Stimulated activated naive CD4-positive, alpha-beta T cell treated with Interleukin-2 at 50 U/mL for 16 hours (primary cell): ENCODE results near the gene SLC30A2.

Experiments used
- DNase-seq: peaks from one replicate; lab custom pipeline; 2025; lab: John Stamatoyannopoulos, UW

SLC30A2 gene

GRCh38 chr1:25996966-25997827 is 48.7 kb downstream of the SLC30A2 start:
- no peak for DNase-seq

- DNase-seq = no peak
These were observed 51.3 kb downstream of the SLC30A2 start for GRCh38 chr1:25994402-25995150.

- no peak for DNase-seq
These were observed 52.5 kb downstream of the SLC30A2 start for GRCh38 chr1:25993197-25993951.

- no peak for DNase-seq
These were observed 53.2 kb downstream of the SLC30A2 start for GRCh38 chr1:25992689-25993171.

- no peak for DNase-seq
These were observed 53.8 kb downstream of the SLC30A2 start for GRCh38 chr1:25991937-25992688.

- peak; percentile 16 for DNase-seq
These were observed 55.1 kb downstream of the SLC30A2 start for GRCh38 chr1:25990702-25991395.

- no peak for DNase-seq
These were observed 55.7 kb downstream of the SLC30A2 start for GRCh38 chr1:25990251-25990650.

GRCh38 chr1:25989440-25990234 is 56.3 kb downstream of the SLC30A2 start:
- DNase-seq = no peak

- DNase-seq = no peak
These were observed 58.0 kb downstream of the SLC30A2 start for GRCh38 chr1:25987951-25988350.
